ENCODE measurements around the gene KDM8.

KDM8 gene

GRCh38 chr16:27269300-27270150, 66.2 kb downstream of the KDM8 start:
- no peak for DNase-seq (ENCODE audit: low spot score)

GRCh38 chr16:27270349-27270748, 67.0 kb downstream of the KDM8 start:
- no peak for DNase-seq (ENCODE audit: low spot score)

Data from GM03348 (cell line).